ENCODE results near the gene KCNQ4.

The KCNQ4 gene

GRCh38 chr1:40840526-40841323 is 57.1 kb downstream of the KCNQ4 start:
- H3K27ac ChIP-seq (ENCODE audit: low read length) = no peak overlapping the region
- H3K4me1 ChIP-seq (ENCODE audit: low read length) = peaks cover 11% of the 10 kb centered on the region
- H3K4me2 ChIP-seq (ENCODE audit: low read length) = no peak overlapping the region
- no peak for TF ChIP-seq CTCF (IDR thresholded peaks at IDR 0.05; ENCODE audit: low read depth, low read length)
- H3K79me2 ChIP-seq (ENCODE audit: low read length) = no peaks in the 10 kb centered on the region
- H3K9ac ChIP-seq (ENCODE audit: low read length) = no peak overlapping the region
- H2AFZ ChIP-seq (ENCODE audit: low read depth, low read length) = no peak overlapping the region
- peaks cover 2% of the 10 kb centered on the region for H3K36me3 ChIP-seq (replicated peaks; ENCODE audit: low read depth, low read length)
- no peaks in the 10 kb centered on the region for H3K9me3 ChIP-seq (ENCODE audit: insufficient read depth, low read length)
- H3K4me3 ChIP-seq (ENCODE audit: low read length) = no peak overlapping the region
- no peaks in the 10 kb centered on the region for H4K20me1 ChIP-seq (ENCODE audit: insufficient read depth, low read length)
- no peaks in the 10 kb centered on the region for H3K27me3 ChIP-seq (ENCODE audit: low read depth, low read length)

- H3K9ac ChIP-seq (ENCODE audit: low read length) = no peak overlapping the region
- no peak overlapping the region for H3K4me2 ChIP-seq (ENCODE audit: low read length)
- H3K4me3 ChIP-seq (ENCODE audit: low read length) = no peak overlapping the region
- no peak overlapping the region for H3K27ac ChIP-seq (ENCODE audit: low read length)
- peaks cover 14% of the 10 kb centered on the region for H3K4me1 ChIP-seq (ENCODE audit: low read length)
- H4K20me1 ChIP-seq (ENCODE audit: insufficient read depth, low read length) = no peaks in the 10 kb centered on the region
- no peaks in the 10 kb centered on the region for H3K9me3 ChIP-seq (ENCODE audit: insufficient read depth, low read length)
- H3K36me3 ChIP-seq (replicated peaks; ENCODE audit: low read depth, low read length) = peaks cover 2% of the 10 kb centered on the region
- H3K79me2 ChIP-seq (ENCODE audit: low read length) = no peaks in the 10 kb centered on the region
- no peak overlapping the region for H2AFZ ChIP-seq (ENCODE audit: low read depth, low read length)
- TF ChIP-seq CTCF (IDR thresholded peaks at IDR 0.05; ENCODE audit: low read depth, low read length) (no peak), EZH2phosphoT487 (IDR thresholded peaks at IDR 0.05; ENCODE audit: low read depth) (no peak)
- H3K27me3 ChIP-seq (ENCODE audit: low read depth, low read length) = no peaks in the 10 kb centered on the region
Measured at GRCh38 chr1:40841602-40842001, 58.0 kb downstream of the KCNQ4 start.

- Histone ChIP-seq H3K9ac (ENCODE audit: low read length) (no peak overlapping the region), H3K4me1 (ENCODE audit: low read length) (peaks cover 20% of the 10 kb centered on the region), H2AFZ (ENCODE audit: low read depth, low read length) (no peak overlapping the region), H3K4me3 (ENCODE audit: low read length) (no peak overlapping the region), H3K27ac (ENCODE audit: low read length) (no peak overlapping the region), H3K79me2 (ENCODE audit: low read length) (no peaks in the 10 kb centered on the region), H3K27me3 (ENCODE audit: low read depth, low read length) (no peaks in the 10 kb centered on the region), H3K4me2 (ENCODE audit: low read length) (no peak overlapping the region), H3K9me3 (ENCODE audit: insufficient read depth, low read length) (no peaks in the 10 kb centered on the region), H4K20me1 (ENCODE audit: insufficient read depth, low read length) (no peaks in the 10 kb centered on the region), H3K36me3 (replicated peaks; ENCODE audit: low read depth, low read length) (peaks cover 2% of the 10 kb centered on the region)
- TF ChIP-seq CTCF (IDR thresholded peaks at IDR 0.05; ENCODE audit: low read depth, low read length) = no peak
- TF ChIP-seq EZH2phosphoT487 (IDR thresholded peaks at IDR 0.05; ENCODE audit: low read depth) = no peak
Measured at GRCh38 chr1:40842207-40842606, 58.6 kb downstream of the KCNQ4 start.

GRCh38 chr1:40842691-40843090 is 59.1 kb downstream of the KCNQ4 start:
- no peaks in the 10 kb centered on the region for H3K27me3 ChIP-seq (ENCODE audit: low read depth, low read length)
- peaks cover 22% of the 10 kb centered on the region for H3K4me1 ChIP-seq (ENCODE audit: low read length)
- H4K20me1 ChIP-seq (ENCODE audit: insufficient read depth, low read length) = no peaks in the 10 kb centered on the region
- no peaks in the 10 kb centered on the region for H3K79me2 ChIP-seq (ENCODE audit: low read length)
- TF ChIP-seq EZH2phosphoT487 (IDR thresholded peaks at IDR 0.05; ENCODE audit: low read depth) (no peak), CTCF (IDR thresholded peaks at IDR 0.05; ENCODE audit: low read depth, low read length) (no peak)
- no peaks in the 10 kb centered on the region for H3K9me3 ChIP-seq (ENCODE audit: insufficient read depth, low read length)
- no peak overlapping the region for H2AFZ ChIP-seq (ENCODE audit: low read depth, low read length)
- H3K27ac ChIP-seq (ENCODE audit: low read length) = no peak overlapping the region
- no peak overlapping the region for H3K4me3 ChIP-seq (ENCODE audit: low read length)
- H3K4me2 ChIP-seq (ENCODE audit: low read length) = no peak overlapping the region
- H3K9ac ChIP-seq (ENCODE audit: low read length) = no peak overlapping the region
- peaks cover 2% of the 10 kb centered on the region for H3K36me3 ChIP-seq (replicated peaks; ENCODE audit: low read depth, low read length)
